ENCODE results near the gene TRDN. TPM values are rescaled to one million over a fixed set of nuclear protein-coding genes. Genes with fewer than 3 reads are reported as not detected.

TRDN gene
- total and polyA plus RNA-seq, 2 donors from 2014 or later = 0.19 TPM; not detected in 1

GRCh38 chr6:123169774-123170095 lies 467.0 kb downstream of the TRDN start:
- Histone ChIP-seq H3K27me3 (ENCODE audit: control insufficient read depth, insufficient read depth, low read length) (no peaks in the 10 kb centered on the region), H3K4me1 (ENCODE audit: control insufficient read depth in 2 of 3, insufficient read depth in 2 of 3, low read depth in 1 of 3, low read length in 3 of 3) (no peaks in the 10 kb centered on the region), H3K36me3 (ENCODE audit: control insufficient read depth in 2 of 3, insufficient read depth in 3 of 3, low read length in 3 of 3) (no peaks in the 10 kb centered on the region), H3K27ac (ENCODE audit: low read depth in 2 of 2, low read length in 2 of 2) (no peak overlapping the region), H3K9ac (ENCODE audit: low read length in 3 of 3) (no peak overlapping the region), H3K9me3 (ENCODE audit: control insufficient read depth in 2 of 3, insufficient read depth in 1 of 3, low read length in 3 of 3) (no peaks in the 10 kb centered on the region), H3K4me3 (ENCODE audit: low read length in 3 of 3) (no peak overlapping the region)
- intact Hi-C loops (cut with DNase I) = no loop called here
- no peak for TF ChIP-seq CTCF (IDR thresholded peaks at IDR 0.05; ENCODE audit: borderline replicate concordance, extremely low read depth, insufficient read depth)
- FAIRE-seq (no peak), DNase-seq (no peak)

- H3K4me3 ChIP-seq (ENCODE audit: low read length in 3 of 3) = no peak overlapping the region
- FAIRE-seq (no peak), DNase-seq (no peak)
- H3K36me3 ChIP-seq (ENCODE audit: control insufficient read depth in 2 of 3, insufficient read depth in 3 of 3, low read length in 3 of 3) = no peaks in the 10 kb centered on the region
- H3K9ac ChIP-seq (ENCODE audit: low read length in 3 of 3) = no peak overlapping the region
- H3K9me3 ChIP-seq (ENCODE audit: control insufficient read depth in 2 of 3, insufficient read depth in 1 of 3, low read length in 3 of 3) = no peaks in the 10 kb centered on the region
- H3K4me1 ChIP-seq (ENCODE audit: control insufficient read depth in 2 of 3, insufficient read depth in 2 of 3, low read depth in 1 of 3, low read length in 3 of 3) = no peaks in the 10 kb centered on the region
- no peak overlapping the region for H3K27ac ChIP-seq (ENCODE audit: low read depth in 2 of 2, low read length in 2 of 2)
- H3K27me3 ChIP-seq (ENCODE audit: control insufficient read depth, insufficient read depth, low read length) = no peaks in the 10 kb centered on the region
- no peak for TF ChIP-seq CTCF (IDR thresholded peaks at IDR 0.05; ENCODE audit: borderline replicate concordance, extremely low read depth, insufficient read depth)
- intact Hi-C loops (cut with DNase I) = no loop called here
These were observed 467.6 kb downstream of the TRDN start for GRCh38 chr6:123168892-123169773.

- H3K9me3 ChIP-seq (ENCODE audit: control insufficient read depth in 2 of 3, insufficient read depth in 1 of 3, low read length in 3 of 3) = no peaks in the 10 kb centered on the region
- H3K36me3 ChIP-seq (ENCODE audit: control insufficient read depth in 2 of 3, insufficient read depth in 3 of 3, low read length in 3 of 3) = no peaks in the 10 kb centered on the region
- no peak overlapping the region for H3K9ac ChIP-seq (ENCODE audit: low read length in 3 of 3)
- H3K27ac ChIP-seq (ENCODE audit: low read depth in 2 of 2, low read length in 2 of 2) = no peak overlapping the region
- no peak overlapping the region for H3K4me3 ChIP-seq (ENCODE audit: low read length in 3 of 3)
- TF ChIP-seq CTCF (IDR thresholded peaks at IDR 0.05; ENCODE audit: borderline replicate concordance, extremely low read depth, insufficient read depth) = no peak
- H3K27me3 ChIP-seq (ENCODE audit: control insufficient read depth, insufficient read depth, low read length) = no peaks in the 10 kb centered on the region
- intact Hi-C loops (cut with DNase I) = no loop called here
- no peaks in the 10 kb centered on the region for H3K4me1 ChIP-seq (ENCODE audit: control insufficient read depth in 2 of 3, insufficient read depth in 2 of 3, low read depth in 1 of 3, low read length in 3 of 3)
- no peak for DNase-seq
- no peak for FAIRE-seq
These were observed 468.3 kb downstream of the TRDN start for GRCh38 chr6:123168466-123168865.

Other genes starting within 250 kb of the TRDN start
- gene NKAIN2, start 166.9 kb upstream of the TRDN start, total RNA-seq = 1.8 TPM
- 0.39 TPM for gene NKAIN2, start 166.9 kb upstream of the TRDN start, polyA plus RNA-seq (ENCODE audit: insufficient read depth, low read depth, low replicate concordance)